SK-N-SH treated with all-trans-retinoic acid at 6 μM for 48 hours (cell line): ENCODE measurements around the gene RASGEF1C.

Source experiments
- ATAC-seq: fragments of 200-7000 bp; cut with Tn5 transposase; 3 replicates; pipeline ENCODE4 v1.9.1; 2020; ENCODE audit warnings: mild to moderate bottlenecking, moderate library complexity
- ARNTL ChIP-seq: fragments of 450-650 bp; formaldehyde crosslinking; IDR thresholded peaks from 2 replicates; pipeline ENCODE4 v1.5.0; 2020; ENCODE audit warnings: low read depth, mild to moderate bottlenecking, moderate library complexity, borderline replicate concordance
- BACH2 ChIP-seq: fragments of 250-450 bp; sonication (Bioruptor Pico); IDR thresholded peaks from 2 replicates; pipeline ENCODE4 v1.9.0; 2021; ENCODE audit warnings: mild to moderate bottlenecking, borderline replicate concordance
- CSDC2 ChIP-seq: fragments of 250-450 bp; sonication (Bioruptor Pico); IDR thresholded peaks from 2 replicates; pipeline ENCODE4 v1.5.0; 2020; ENCODE audit warnings: mild to moderate bottlenecking, moderate library complexity
- CSRNP3 ChIP-seq: fragments of 250-450 bp; sonication (Bioruptor Pico); IDR thresholded peaks from 2 replicates; pipeline ENCODE4 v1.5.1; 2021; ENCODE audit warnings: mild to moderate bottlenecking, moderate library complexity
- ESRRG ChIP-seq: fragments of 250-450 bp; sonication (Bioruptor Pico); IDR thresholded peaks from 2 replicates; pipeline ENCODE4 v1.6.1; 2021; ENCODE audit warnings: mild to moderate bottlenecking
- GLIS3 ChIP-seq: fragments of 250-450 bp; sonication (Bioruptor Pico); IDR thresholded peaks from 2 replicates; pipeline ENCODE4 v1.5.0; 2020; ENCODE audit warnings: mild to moderate bottlenecking, moderate library complexity
- ISL1 ChIP-seq: fragments of 250-450 bp; sonication (Bioruptor Pico); IDR thresholded peaks from 2 replicates; pipeline ENCODE4 v2.1.2; 2022; ENCODE audit warnings: mild to moderate bottlenecking, moderate library complexity
- OSR1 ChIP-seq: fragments of 250-450 bp; sonication (Bioruptor Pico); IDR thresholded peaks from 2 replicates; pipeline ENCODE4 v1.8.0; 2022; ENCODE audit warnings: moderate library complexity, mild to moderate bottlenecking, inconsistent platforms
- PPARA ChIP-seq: fragments of 250-450 bp; sonication (Bioruptor Pico); IDR thresholded peaks from 2 replicates; pipeline ENCODE4 v1.5.0; 2020; ENCODE audit warnings: mild to moderate bottlenecking, borderline replicate concordance
- RARB ChIP-seq: fragments of 250-450 bp; sonication (Bioruptor Pico); IDR thresholded peaks from 2 replicates; pipeline ENCODE4 v1.8.0; 2021; ENCODE audit warnings: mild to moderate bottlenecking, moderate library complexity
- SNAI2 ChIP-seq: fragments of 250-450 bp; sonication (Bioruptor Pico); IDR thresholded peaks from 2 replicates; pipeline ENCODE4 v1.5.0; 2020; ENCODE audit warnings: mild to moderate bottlenecking, moderate library complexity
- TCF4 ChIP-seq: fragments of 250-450 bp; sonication (Bioruptor Pico); IDR thresholded peaks from 2 replicates; pipeline ENCODE4 v1.8.0; 2021; ENCODE audit warnings: mild to moderate bottlenecking, moderate library complexity, borderline replicate concordance
- TOX ChIP-seq: fragments of 250-450 bp; sonication (Bioruptor Pico); IDR thresholded peaks from 2 replicates; pipeline ENCODE4 v1.8.0; 2021; ENCODE audit warnings: mild to moderate bottlenecking, moderate library complexity, borderline replicate concordance
- ZC3H10 ChIP-seq: fragments of 250-450 bp; sonication (Bioruptor Pico); IDR thresholded peaks from 2 replicates; pipeline ENCODE4 v1.5.1; 2021; ENCODE audit warnings: mild to moderate bottlenecking, moderate library complexity
- ZFP3 ChIP-seq: fragments of 250-450 bp; sonication (Bioruptor Pico); IDR thresholded peaks from 2 replicates; pipeline ENCODE4 v1.5.0; 2020; ENCODE audit warnings: mild to moderate bottlenecking, moderate library complexity
- ZFP30 ChIP-seq: fragments of 450-650 bp; formaldehyde crosslinking; IDR thresholded peaks from 2 replicates; pipeline ENCODE4 v1.5.0; 2022; ENCODE audit warnings: mild to moderate bottlenecking, moderate library complexity
- ZNF565 ChIP-seq: fragments of 450-650 bp; formaldehyde crosslinking; conservative IDR thresholded peaks from 2 replicates; pipeline ENCODE4 v1.5.0; 2020; ENCODE audit warnings: low read depth, mild to moderate bottlenecking, moderate library complexity
- ZNF8 ChIP-seq: fragments of 450-650 bp; formaldehyde crosslinking; IDR thresholded peaks from 2 replicates; pipeline ENCODE4 v1.5.0; 2020; ENCODE audit warnings: mild to moderate bottlenecking, moderate library complexity
- TF ChIP-seq, protein P1 (sequence below): fragments of 250-450 bp; sonication (Bioruptor Pico); IDR thresholded peaks from 2 replicates; pipeline ENCODE4 v1.5.1; 2020; ENCODE audit warnings: low read depth, mild to moderate bottlenecking, moderate library complexity
- TF ChIP-seq, protein P2 (sequence below): fragments of 250-450 bp; sonication (Bioruptor Pico); IDR thresholded peaks from 2 replicates; pipeline ENCODE4 v1.8.0; 2021; ENCODE audit warnings: low read depth, mild to moderate bottlenecking, moderate library complexity, borderline replicate concordance
- TF ChIP-seq, protein P3 (sequence below): fragments of 250-450 bp; sonication (Bioruptor Pico); IDR thresholded peaks from 2 replicates; pipeline ENCODE4 v1.5.0; 2020; ENCODE audit warnings: mild to moderate bottlenecking, moderate library complexity

Gene RASGEF1C

DNA sequence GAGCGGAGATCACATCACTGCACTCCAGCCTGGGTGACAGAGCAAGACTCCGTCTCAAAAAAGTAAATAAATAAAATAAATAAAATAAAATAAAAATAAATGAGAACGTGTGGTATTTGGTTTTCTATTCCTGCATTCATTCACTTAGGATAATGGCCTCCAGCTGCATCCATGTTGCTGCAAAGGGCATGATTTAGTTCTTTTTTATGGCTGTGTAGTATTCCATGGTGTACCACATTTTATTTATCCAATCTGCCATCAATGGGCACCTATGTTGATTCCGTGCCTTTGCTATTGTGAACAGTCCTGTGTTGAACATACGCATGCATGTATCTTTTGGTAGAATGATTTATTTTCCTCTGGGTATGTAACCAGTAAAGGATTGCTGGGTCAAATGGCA lies 8.8 kb upstream of the RASGEF1C start:
- no peak for TF ChIP-seq ISL1
- TF ChIP-seq, protein P1, sequence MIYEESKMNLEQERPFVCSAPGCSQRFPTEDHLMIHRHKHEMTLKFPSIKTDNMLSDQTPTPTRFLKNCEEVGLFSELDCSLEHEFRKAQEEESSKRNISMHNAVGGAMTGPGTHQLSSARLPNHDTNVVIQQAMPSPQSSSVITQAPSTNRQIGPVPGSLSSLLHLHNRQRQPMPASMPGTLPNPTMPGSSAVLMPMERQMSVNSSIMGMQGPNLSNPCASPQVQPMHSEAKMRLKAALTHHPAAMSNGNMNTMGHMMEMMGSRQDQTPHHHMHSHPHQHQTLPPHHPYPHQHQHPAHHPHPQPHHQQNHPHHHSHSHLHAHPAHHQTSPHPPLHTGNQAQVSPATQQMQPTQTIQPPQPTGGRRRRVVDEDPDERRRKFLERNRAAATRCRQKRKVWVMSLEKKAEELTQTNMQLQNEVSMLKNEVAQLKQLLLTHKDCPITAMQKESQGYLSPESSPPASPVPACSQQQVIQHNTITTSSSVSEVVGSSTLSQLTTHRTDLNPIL: no peak
- no peak for TF ChIP-seq GLIS3 (CRISPR knock-in tag)
- TF ChIP-seq ZC3H10: no peak
- TF ChIP-seq OSR1 (CRISPR knock-in tag): no peak
- TF ChIP-seq, protein P2, sequence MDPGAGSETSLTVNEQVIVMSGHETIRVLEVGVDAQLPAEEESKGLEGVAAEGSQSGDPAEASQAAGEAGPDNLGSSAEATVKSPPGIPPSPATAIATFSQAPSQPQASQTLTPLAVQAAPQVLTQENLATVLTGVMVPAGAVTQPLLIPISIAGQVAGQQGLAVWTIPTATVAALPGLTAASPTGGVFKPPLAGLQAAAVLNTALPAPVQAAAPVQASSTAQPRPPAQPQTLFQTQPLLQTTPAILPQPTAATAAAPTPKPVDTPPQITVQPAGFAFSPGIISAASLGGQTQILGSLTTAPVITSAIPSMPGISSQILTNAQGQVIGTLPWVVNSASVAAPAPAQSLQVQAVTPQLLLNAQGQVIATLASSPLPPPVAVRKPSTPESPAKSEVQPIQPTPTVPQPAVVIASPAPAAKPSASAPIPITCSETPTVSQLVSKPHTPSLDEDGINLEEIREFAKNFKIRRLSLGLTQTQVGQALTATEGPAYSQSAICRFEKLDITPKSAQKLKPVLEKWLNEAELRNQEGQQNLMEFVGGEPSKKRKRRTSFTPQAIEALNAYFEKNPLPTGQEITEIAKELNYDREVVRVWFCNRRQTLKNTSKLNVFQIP: no peak
- no peak for TF ChIP-seq ARNTL (CRISPR knock-in tag)
- no peak for TF ChIP-seq ZNF565 (CRISPR knock-in tag)
- no peak for TF ChIP-seq SNAI2
- no peak for TF ChIP-seq ZFP30 (CRISPR knock-in tag)
- TF ChIP-seq, protein P3, sequence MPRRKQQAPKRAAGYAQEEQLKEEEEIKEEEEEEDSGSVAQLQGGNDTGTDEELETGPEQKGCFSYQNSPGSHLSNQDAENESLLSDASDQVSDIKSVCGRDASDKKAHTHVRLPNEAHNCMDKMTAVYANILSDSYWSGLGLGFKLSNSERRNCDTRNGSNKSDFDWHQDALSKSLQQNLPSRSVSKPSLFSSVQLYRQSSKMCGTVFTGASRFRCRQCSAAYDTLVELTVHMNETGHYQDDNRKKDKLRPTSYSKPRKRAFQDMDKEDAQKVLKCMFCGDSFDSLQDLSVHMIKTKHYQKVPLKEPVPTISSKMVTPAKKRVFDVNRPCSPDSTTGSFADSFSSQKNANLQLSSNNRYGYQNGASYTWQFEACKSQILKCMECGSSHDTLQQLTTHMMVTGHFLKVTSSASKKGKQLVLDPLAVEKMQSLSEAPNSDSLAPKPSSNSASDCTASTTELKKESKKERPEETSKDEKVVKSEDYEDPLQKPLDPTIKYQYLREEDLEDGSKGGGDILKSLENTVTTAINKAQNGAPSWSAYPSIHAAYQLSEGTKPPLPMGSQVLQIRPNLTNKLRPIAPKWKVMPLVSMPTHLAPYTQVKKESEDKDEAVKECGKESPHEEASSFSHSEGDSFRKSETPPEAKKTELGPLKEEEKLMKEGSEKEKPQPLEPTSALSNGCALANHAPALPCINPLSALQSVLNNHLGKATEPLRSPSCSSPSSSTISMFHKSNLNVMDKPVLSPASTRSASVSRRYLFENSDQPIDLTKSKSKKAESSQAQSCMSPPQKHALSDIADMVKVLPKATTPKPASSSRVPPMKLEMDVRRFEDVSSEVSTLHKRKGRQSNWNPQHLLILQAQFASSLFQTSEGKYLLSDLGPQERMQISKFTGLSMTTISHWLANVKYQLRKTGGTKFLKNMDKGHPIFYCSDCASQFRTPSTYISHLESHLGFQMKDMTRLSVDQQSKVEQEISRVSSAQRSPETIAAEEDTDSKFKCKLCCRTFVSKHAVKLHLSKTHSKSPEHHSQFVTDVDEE (CRISPR knock-in tag): no peak
- TF ChIP-seq ZNF8 (CRISPR knock-in tag): no peak
- TF ChIP-seq CSDC2: no peak
- TF ChIP-seq TCF4 (CRISPR knock-in tag): no peak
- no peak for TF ChIP-seq CSRNP3 (CRISPR knock-in tag)
- no peak for ATAC-seq

GRCh38 chr5:180216646-180217171 lies 7.7 kb upstream of the RASGEF1C start:
- no peak for TF ChIP-seq PPARA (CRISPR knock-in tag)
- TF ChIP-seq, protein P2: no peak
- TF ChIP-seq ZNF565 (CRISPR knock-in tag): no peak
- no peak for TF ChIP-seq TOX
- no peak for TF ChIP-seq ZFP3
- TF ChIP-seq RARB (CRISPR knock-in tag): no peak
- no peak for TF ChIP-seq ESRRG (CRISPR knock-in tag)
- TF ChIP-seq ZC3H10: no peak
- no peak for TF ChIP-seq CSDC2
- TF ChIP-seq OSR1 (CRISPR knock-in tag): no peak
- TF ChIP-seq BACH2 (CRISPR knock-in tag): no peak
- no peak for TF ChIP-seq ISL1
- ATAC-seq: no peak

GRCh38 chr5:180215783-180216630 lies 7.0 kb upstream of the RASGEF1C start:
- TF ChIP-seq SNAI2: no peak
- TF ChIP-seq ZFP30 (CRISPR knock-in tag): no peak
- TF ChIP-seq OSR1 (CRISPR knock-in tag): no peak
- no peak for TF ChIP-seq TOX
- TF ChIP-seq TCF4 (CRISPR knock-in tag): no peak
- TF ChIP-seq, protein P3 (CRISPR knock-in tag): no peak
- TF ChIP-seq, protein P1: no peak
- no peak for ATAC-seq
